GM12878 (cell line): ENCODE measurements around the gene ITGA1. TPM values are rescaled to one million over a fixed set of nuclear protein-coding genes. Genes with fewer than 3 reads are reported as not detected.

ENCODE experiments used
- ATAC-seq: fragments of 200-7000 bp; cut with Tn5 transposase; 3 replicates; pipeline ENCODE4 v1.9.1; 2020; ENCODE audit warnings: mild to moderate bottlenecking, moderate library complexity
- BruUV-seq: library from RNA; stranded (reverse); fragments of 400-500 nt; replicated peaks from 2 replicates; lab custom pipeline; 2021; lab: Mats Ljungman, UMichigan
- CTCF ChIA-PET: fragments of 300-600 bp; sonication (Branson Sonifier 250); formaldehyde crosslinking; extraction: SDS; loops from one replicate; lab custom pipeline; 2021; ENCODE audit warnings: inconsistent platforms; lab: Yijun Ruan, JAX
- POLR2A ChIA-PET: fragments of 350-600 bp; formaldehyde crosslinking; extraction: SDS; loops from one replicate; lab custom pipeline; 2021; ENCODE audit warnings: inconsistent platforms; lab: Charles Lee
- RAD21 ChIA-PET: fragments of 300-600 bp; sonication (Branson Sonifier 250); formaldehyde crosslinking; loops from one replicate; lab custom pipeline; 2023; ENCODE audit warnings: antibody characterized with exemption; ENCODE audit not compliant: unreplicated experiment; lab: Charles Lee
- SMC1A ChIA-PET: fragments of 300-600 bp; sonication (Branson Sonifier 250); formaldehyde crosslinking; loops from one replicate; lab custom pipeline; 2023; ENCODE audit not compliant: unreplicated experiment, uncharacterized antibody; lab: Charles Lee
- DNase-seq: peaks from one replicate; pipeline ENCODE4 v3.0.0-alpha.2; 2011; ENCODE audit warnings: low read depth, low spot score
- FAIRE-seq: peaks from 3 replicates; lab custom pipeline; 2011; peaks lifted over from hg19 to GRCh38; lab: Jason Lieb, UNC
- H2AFZ ChIP-seq: 2 replicates; pipeline ENCODE4 v1.6.0; 2011; ENCODE audit warnings: low read depth, low read length, control low read depth; ENCODE audit not compliant: control insufficient read depth
- H3K27ac ChIP-seq: 2 replicates; pipeline ENCODE4 v1.5.1; 2011; ENCODE audit warnings: control low read depth; ENCODE audit not compliant: control insufficient read depth, insufficient read depth
- H3K27me3 ChIP-seq, 2 experiments: replicated peaks in 1 of 2; 2 replicates each; pipeline versions ENCODE4 v1.6.0 to v1.6.1; 2011; ENCODE audit warnings: low read length in 1 of 2; ENCODE audit not compliant: control insufficient read depth in 2 of 2, insufficient read depth in 2 of 2
- H3K36me3 ChIP-seq, 2 experiments: 2 replicates each; pipeline ENCODE4 v1.5.1; 2011; ENCODE audit warnings: low read length in 1 of 2; ENCODE audit not compliant: control insufficient read depth in 2 of 2, insufficient read depth in 2 of 2
- H3K4me1 ChIP-seq: 2 replicates; pipeline ENCODE4 v1.6.1; 2011; ENCODE audit warnings: mild to moderate bottlenecking, low read length, moderate library complexity, mixed read lengths; ENCODE audit not compliant: control insufficient read depth, insufficient read depth
- H3K4me2 ChIP-seq: 2 replicates; pipeline ENCODE4 v1.6.0; 2011; ENCODE audit warnings: control low read depth; ENCODE audit not compliant: control insufficient read depth, insufficient read depth
- H3K4me3 ChIP-seq: fragments of 200-600 bp; sonication (generic); 2 replicates; pipeline ENCODE4 v1.5.1; 2016
- H3K79me2 ChIP-seq: 2 replicates; pipeline ENCODE4 v1.6.0; 2011; ENCODE audit warnings: low read length; ENCODE audit not compliant: control insufficient read depth, insufficient read depth
- H3K9ac ChIP-seq: 2 replicates; pipeline ENCODE4 v1.8.0; 2011; ENCODE audit warnings: low read length, control low read depth, mixed read lengths; ENCODE audit not compliant: control insufficient read depth, insufficient read depth
- H3K9me3 ChIP-seq: replicated peaks from 3 replicates; pipeline ENCODE4 v1.5.1; 2011; ENCODE audit warnings: mild to moderate bottlenecking, low read length; ENCODE audit not compliant: control insufficient read depth, insufficient read depth
- H4K20me1 ChIP-seq: 2 replicates; pipeline ENCODE4 v1.6.0; 2011; ENCODE audit not compliant: control insufficient read depth, insufficient read depth
- IKZF2 ChIP-seq, 2 experiments: fragments of 450-650 bp; IDR thresholded peaks; 2 replicates each; pipeline ENCODE4 v1.6.1; 2017; ENCODE audit warnings: mild to moderate bottlenecking in 2 of 2, moderate library complexity in 2 of 2
- MYC ChIP-seq: IDR thresholded peaks from 2 replicates; pipeline ENCODE4 v1.6.1; 2011; ENCODE audit warnings: mild to moderate bottlenecking, low read length, moderate library complexity, inconsistent platforms; ENCODE audit not compliant: insufficient read depth, insufficient replicate concordance, insufficient read length, severe bottlenecking
- NFXL1 ChIP-seq: fragments of 450-650 bp; IDR thresholded peaks from 2 replicates; pipeline ENCODE4 v1.6.1; 2017; ENCODE audit warnings: antibody characterized with exemption, mild to moderate bottlenecking, borderline replicate concordance
- NR2F1 ChIP-seq: fragments of 450-650 bp; conservative IDR thresholded peaks from 2 replicates; pipeline ENCODE4 v1.6.1; 2017; ENCODE audit warnings: mild to moderate bottlenecking
- ZNF217 ChIP-seq: fragments of 450-650 bp; IDR thresholded peaks from 2 replicates; pipeline ENCODE4 v1.6.1; 2017; ENCODE audit warnings: antibody characterized with exemption, mild to moderate bottlenecking
- WGBS: methylation state at CpG from one replicate; pipeline ENCODE4 v1.1.6; 2016; ENCODE audit warnings: low lambda C conversion rate; ENCODE audit not compliant: insufficient replicate concordance, insufficient coverage; ENCODE audit errors: missing lambda C conversion rate; 5-methylcytosine and 5-hydroxymethylcytosine counted together
- in situ Hi-C: fragments of 300-500 bp; cut with MboI; formaldehyde crosslinking; loops from 9 replicates; pipeline ENCODE4 v1.14.3; 2018; ENCODE audit warnings: mixed read lengths
- intact Hi-C: fragments of 100-400 bp; cut with micrococcal nuclease; formaldehyde crosslinking; loops from one replicate; pipeline ENCODE4 v1.14.2; 2022; ENCODE audit not compliant: unreplicated experiment
- polyA plus RNA-seq, 11 experiments: library from polyadenylated mRNA; depleted of rRNA in 4 of 11; unstranded in 6 of 11; stranded (reverse) in 5 of 11; fragments of >200 nt; fragmentation: Nextera tagmentation in 4 of 11; fragmentation: Illumina TruSeq in 1 of 11; extraction: Ambion mirVana in 4 of 11; extraction: Trizol in 1 of 11; gene quantifications; 1 replicate in 1 of 11; 2 replicates in 10 of 11; pipeline versions ENCODE4 v1.2.1 to v1.2.3, GENCODE V29; 2011 to 2016; ENCODE audit warnings: inconsistent platforms in 2 of 11, missing spikeins in 2 of 11, low read depth in 1 of 11
- total RNA-seq, 4 experiments: library from RNA; depleted of rRNA in 3 of 4; stranded (reverse); fragments of >200 nt in 3 of 4; fragmentation: Illumina TruSeq in 1 of 4; extraction: Trizol in 1 of 4; gene quantifications; 2 replicates each; pipeline versions ENCODE4 v1.2.1 to v1.2.3, GENCODE V29; 2013 to 2021

ITGA1 gene
- total and polyA plus RNA-seq, 10 of the 15 experiments (the other 5 are each of a cell fraction or from before 2014, with no cell fraction given): 0.02 to 0.56 (median 0.19) TPM

- Histone ChIP-seq H3K4me3 (no peak overlapping the region), H3K9me3 (no peaks in the 10 kb centered on the region)
- CTCF ChIA-PET: interaction anchor here (0.6 kb wide), 1 partner anchor 24 kb away, joined by 3 read pairs; no protein-coding TSS in a partner anchor
Observed at GRCh38 chr5:52880541-52880940, 92.8 kb downstream of the ITGA1 start.

GRCh38 chr5:52881468-52881867 lies 93.8 kb downstream of the ITGA1 start:
- in situ Hi-C loops: no loop called here

More at GRCh38 chr5:52880541-52880940, 92.8 kb downstream of the ITGA1 start:
- ChIA-PET POLR2A (no interaction called here), SMC1A (no interaction called here)
- no TSS peak for BruUV-seq
- Histone ChIP-seq H4K20me1 (no peaks in the 10 kb centered on the region), H3K79me2 (no peaks in the 10 kb centered on the region), H3K27me3 (no peaks in the 10 kb centered on the region), H3K4me1 (no peaks in the 10 kb centered on the region)
- FAIRE-seq (no peak), ATAC-seq (no peak)
- TF ChIP-seq NR2F1: no peak
- TF ChIP-seq, all 136 proteins: peak for 0
- intact Hi-C loops: no loop called here
- RAD21 ChIA-PET: no interaction called here
- H3K9ac ChIP-seq: no peak overlapping the region
- no peak for DNase-seq
- H2AFZ ChIP-seq: no peak overlapping the region
- no peak overlapping the region for H3K4me2 ChIP-seq
- no peak overlapping the region for H3K27ac ChIP-seq
- in situ Hi-C loops: no loop called here
- H3K36me3 ChIP-seq: no peaks in the 10 kb centered on the region

More at GRCh38 chr5:52881468-52881867, 93.8 kb downstream of the ITGA1 start:
- H3K27me3 ChIP-seq: no peaks in the 10 kb centered on the region
- ATAC-seq (no peak), DNase-seq (no peak), FAIRE-seq (no peak)
- intact Hi-C loops: no loop called here
- no peak overlapping the region for H3K4me2 ChIP-seq
- H3K4me1 ChIP-seq: no peaks in the 10 kb centered on the region
- no peak overlapping the region for H3K4me3 ChIP-seq
- H3K27ac ChIP-seq: no peak overlapping the region
- ChIA-PET CTCF (interaction anchor here (0.7 kb wide), 1 partner anchor 34 kb away, joined by 3 read pairs; no protein-coding TSS in a partner anchor), SMC1A (no interaction called here), RAD21 (no interaction called here), POLR2A (no interaction called here)
- no peak overlapping the region for H3K9ac ChIP-seq
- H3K79me2 ChIP-seq: no peaks in the 10 kb centered on the region
- H4K20me1 ChIP-seq: no peaks in the 10 kb centered on the region
- H2AFZ ChIP-seq: no peak overlapping the region
- 26% methylated on average over 4 of the region's 4 CpGs for WGBS
- H3K36me3 ChIP-seq: no peaks in the 10 kb centered on the region
- H3K9me3 ChIP-seq: no peaks in the 10 kb centered on the region
- TF ChIP-seq ZNF217 (no peak), NFXL1 (no peak), IKZF2 (IDR thresholded peaks at IDR 0.05) (no peak), MYC (no peak)
- no TSS peak for BruUV-seq
